Body of pancreas (tissue), 4 donors: ENCODE measurements around the gene EPHA4. TPM values are rescaled to one million over a fixed set of nuclear protein-coding genes. Genes with fewer than 3 reads are reported as not detected.

ENCODE experiments used
- ATAC-seq: fragments of 150-250 bp; one replicate; pipeline ENCODE4 v1.9.1; 2016
- DNase-seq, 4 donors: peaks; one replicate each; pipeline ENCODE4 v3.0.0-alpha.2; 2019
- H3K27ac ChIP-seq, 4 donors: fragments of 200-600 bp; sonication (generic); 1 replicate in 3 of 4; 2 replicates in 1 of 4; pipeline versions ENCODE4 v1.5.1 to v1.6.1; 2016 to 2019; ENCODE audit warnings: mild to moderate bottlenecking in 1 of 4, mixed read lengths in 1 of 4, moderate library complexity in 1 of 4
- H3K27me3 ChIP-seq, 2 donors: fragments of 200-600 bp; sonication (generic); one replicate each; pipeline ENCODE4 v1.6.0; 2016; ENCODE audit warnings: mild to moderate bottlenecking in 1 of 2
- H3K36me3 ChIP-seq, 2 donors: fragments of 200-600 bp; sonication (generic); replicated peaks in 1 of 2; 2 replicates each; pipeline ENCODE4 v1.5.1; 2016; ENCODE audit warnings: low read depth in 2 of 2; ENCODE audit not compliant: insufficient read depth in 1 of 2
- H3K4me1 ChIP-seq: fragments of 200-600 bp; sonication (generic); one replicate; pipeline ENCODE4 v1.6.0; 2016
- H3K4me3 ChIP-seq, 2 donors: fragments of 200-600 bp; sonication (generic); 1 replicate in 1 of 2; 2 replicates in 1 of 2; pipeline ENCODE4 v1.5.1; 2016 to 2019
- H3K9me3 ChIP-seq, 3 donors: fragments of 200-600 bp; sonication (generic); 1 replicate in 2 of 3; 2 replicates in 1 of 3; pipeline ENCODE4 v1.5.1; 2016
- POLR2A ChIP-seq, 3 donors: fragments of 450-650 bp; IDR thresholded peaks; one replicate each; pipeline ENCODE4 v1.6.1; 2016; ENCODE audit warnings: antibody characterized with exemption in 3 of 3, mild to moderate bottlenecking in 2 of 3
- WGBS, 2 donors: methylation state at CpG; one replicate each; pipeline ENCODE4 v1.1.5; 2017; 5-methylcytosine and 5-hydroxymethylcytosine counted together
- intact Hi-C: fragments of 100-400 bp; cut with DNase I; formaldehyde crosslinking; loops from one replicate; pipeline ENCODE4 v1.15.1; 2023
- total RNA-seq, 2 donors: library from RNA; depleted of rRNA; stranded (reverse); fragments of >200 nt; gene quantifications; one replicate each; pipeline ENCODE4 v1.1.0, GENCODE V29; 2016
- TF ChIP-seq, protein P1 (sequence below), 7 experiments: fragments of 450-650 bp in 4 of 7; fragments of 200-600 bp in 3 of 7; sonication (generic) in 3 of 7; IDR thresholded peaks; one replicate each; pipeline ENCODE4 v1.5.1; 2016 to 2019; ENCODE audit warnings: antibody characterized with exemption in 7 of 7

The EPHA4 gene
- total RNA-seq, 2 donors from 2014 or later, result 4.0 to 5.2 TPM

DNA sequence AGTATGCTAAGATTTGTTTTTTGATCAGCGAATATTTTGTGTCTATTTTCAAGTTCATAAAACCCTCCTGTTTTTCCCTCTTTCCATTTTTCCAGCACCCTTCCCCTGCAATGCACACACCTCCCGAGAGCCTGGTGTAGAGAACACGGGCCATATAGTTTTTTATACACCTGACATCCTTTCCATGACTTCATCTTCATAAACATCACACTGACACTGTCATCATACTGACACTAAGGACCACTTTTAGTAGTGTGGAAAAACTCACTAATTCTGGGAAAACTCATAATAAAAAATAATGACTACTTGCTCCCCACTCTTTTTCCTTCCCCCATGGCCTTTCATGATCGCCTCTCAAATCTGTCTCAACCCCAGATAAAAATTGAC, 70.2 kb downstream of the EPHA4 start:
- WGBS, 2 donors, result 70 to 75% methylated on average over 4 of the region's 4 CpGs
- Histone ChIP-seq H3K4me3 (no peak overlapping the region), H3K27ac (no peak overlapping the region), H3K36me3 (no peaks in the 10 kb centered on the region), H3K9me3 (no peaks in the 10 kb centered on the region), H3K27me3 (no peaks in the 10 kb centered on the region), H3K4me1 (no peaks in the 10 kb centered on the region)
- DNase-seq (no peak), ATAC-seq (no peak)
- TF ChIP-seq, protein P1, sequence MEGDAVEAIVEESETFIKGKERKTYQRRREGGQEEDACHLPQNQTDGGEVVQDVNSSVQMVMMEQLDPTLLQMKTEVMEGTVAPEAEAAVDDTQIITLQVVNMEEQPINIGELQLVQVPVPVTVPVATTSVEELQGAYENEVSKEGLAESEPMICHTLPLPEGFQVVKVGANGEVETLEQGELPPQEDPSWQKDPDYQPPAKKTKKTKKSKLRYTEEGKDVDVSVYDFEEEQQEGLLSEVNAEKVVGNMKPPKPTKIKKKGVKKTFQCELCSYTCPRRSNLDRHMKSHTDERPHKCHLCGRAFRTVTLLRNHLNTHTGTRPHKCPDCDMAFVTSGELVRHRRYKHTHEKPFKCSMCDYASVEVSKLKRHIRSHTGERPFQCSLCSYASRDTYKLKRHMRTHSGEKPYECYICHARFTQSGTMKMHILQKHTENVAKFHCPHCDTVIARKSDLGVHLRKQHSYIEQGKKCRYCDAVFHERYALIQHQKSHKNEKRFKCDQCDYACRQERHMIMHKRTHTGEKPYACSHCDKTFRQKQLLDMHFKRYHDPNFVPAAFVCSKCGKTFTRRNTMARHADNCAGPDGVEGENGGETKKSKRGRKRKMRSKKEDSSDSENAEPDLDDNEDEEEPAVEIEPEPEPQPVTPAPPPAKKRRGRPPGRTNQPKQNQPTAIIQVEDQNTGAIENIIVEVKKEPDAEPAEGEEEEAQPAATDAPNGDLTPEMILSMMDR (IDR thresholded peaks at IDR 0.05), result no peak
- no peak for TF ChIP-seq POLR2A (IDR thresholded peaks at IDR 0.05)
- intact Hi-C loops, result no loop called here

- WGBS, 2 donors, result 49 to 50% methylated on average over 10 of the region's 10 CpGs
Observed at GRCh38 chr2:221501210-221501882, 70.8 kb downstream of the EPHA4 start.

DNA sequence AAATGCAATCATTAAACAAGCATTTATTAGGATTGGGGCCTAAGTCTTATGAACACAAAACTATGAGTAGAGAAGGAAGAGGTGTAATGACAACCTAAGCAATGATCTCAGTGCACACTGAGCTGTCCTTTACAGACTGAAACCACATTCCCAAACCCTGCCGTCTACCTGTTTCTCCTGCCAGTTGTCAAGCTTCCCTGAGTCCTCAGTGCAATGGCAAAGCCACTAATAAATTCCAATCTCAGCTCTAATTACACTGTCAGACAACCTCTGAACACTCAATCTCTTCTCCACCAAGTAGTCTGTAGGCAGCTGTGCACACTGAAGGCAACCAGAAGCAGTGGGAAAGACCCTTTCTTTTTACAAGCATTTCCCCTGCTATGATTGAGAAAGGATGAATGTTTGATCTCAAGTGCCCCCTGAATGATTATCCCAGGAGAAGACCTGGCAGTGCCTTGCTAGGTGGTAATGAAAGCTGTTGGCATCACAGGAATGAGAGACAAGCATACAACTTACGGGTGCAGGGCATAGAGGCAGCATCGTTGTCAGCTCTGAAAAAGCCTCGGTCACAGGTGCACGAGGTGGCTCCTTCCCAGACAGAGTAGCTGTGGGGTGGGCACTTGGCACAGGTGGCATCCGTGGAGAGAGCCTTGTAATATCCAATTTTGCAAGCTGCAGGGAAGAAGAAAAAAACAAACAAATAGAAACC, 71.4 kb downstream of the EPHA4 start:
- ATAC-seq, result no peak
- intact Hi-C loops, result no loop called here
- Histone ChIP-seq H3K27ac (no peak overlapping the region), H3K9me3 (no peaks in the 10 kb centered on the region), H3K27me3 (no peaks in the 10 kb centered on the region), H3K4me1 (no peaks in the 10 kb centered on the region), H3K36me3 (no peaks in the 10 kb centered on the region), H3K4me3 (no peak overlapping the region)
- no peak for DNase-seq
- 54 to 62% methylated on average over 6 of the region's 6 CpGs for WGBS, 2 donors
- TF ChIP-seq, protein P1 (IDR thresholded peaks at IDR 0.05), result no peak
- no peak for TF ChIP-seq POLR2A (IDR thresholded peaks at IDR 0.05)

More at GRCh38 chr2:221501210-221501882, 70.8 kb downstream of the EPHA4 start:
- Histone ChIP-seq H3K9me3 (no peaks in the 10 kb centered on the region), H3K27me3 (no peaks in the 10 kb centered on the region), H3K4me3 (no peak overlapping the region), H3K27ac (no peak overlapping the region), H3K36me3 (no peaks in the 10 kb centered on the region), H3K4me1 (no peaks in the 10 kb centered on the region)
- DNase-seq (no peak), ATAC-seq (no peak)
- TF ChIP-seq, protein P1 (IDR thresholded peaks at IDR 0.05), result no peak
- no peak for TF ChIP-seq POLR2A (IDR thresholded peaks at IDR 0.05)
- intact Hi-C loops, result no loop called here

DNA sequence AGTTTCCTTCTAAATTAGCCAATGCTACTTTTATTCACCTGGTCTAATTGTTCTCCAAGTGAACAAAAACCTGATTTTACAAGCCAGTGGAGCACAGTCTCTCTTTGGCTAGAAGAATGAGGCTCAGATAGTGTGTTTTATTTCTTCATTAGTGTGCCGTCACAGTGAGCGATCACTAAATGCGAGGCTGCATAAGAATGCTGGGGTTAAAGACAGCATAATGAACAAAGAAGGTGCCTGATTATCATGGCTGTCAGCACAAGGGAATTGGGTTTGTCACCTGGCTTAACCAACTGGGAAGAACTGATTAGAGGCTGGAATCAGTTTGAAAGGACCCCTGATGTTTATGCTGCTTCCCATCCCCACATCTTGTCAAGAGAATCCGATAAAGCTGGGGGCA, 76.4 kb downstream of the EPHA4 start:
- DNase-seq, result no peak
- TF ChIP-seq, protein P1 (IDR thresholded peaks at IDR 0.05), result no peak
- TF ChIP-seq POLR2A (IDR thresholded peaks at IDR 0.05), result no peak
- no peak overlapping the region for H3K4me3 ChIP-seq
- WGBS, 2 donors, result 79 to 82% methylated on average over 4 of the region's 4 CpGs
- H3K4me1 ChIP-seq, result no peaks in the 10 kb centered on the region
- no peak overlapping the region for H3K27ac ChIP-seq
- intact Hi-C loops, result no loop called here
- no peak for ATAC-seq
- no peaks in the 10 kb centered on the region for H3K27me3 ChIP-seq
- no peaks in the 10 kb centered on the region for H3K36me3 ChIP-seq
- no peaks in the 10 kb centered on the region for H3K9me3 ChIP-seq
